CD4-positive, alpha-beta T cell treated with Interleukin-17A for 4 hours (primary cell): ENCODE data around the gene RPL26.
"Not testable (repeated sequence)": the region's sequence is repeated elsewhere in the genome, so short reads cannot be mapped to it uniquely, and the experiment has no call there.

ENCODE experiments used
- DNase-seq: peaks from one replicate; pipeline ENCODE4 v3.0.0-alpha.2; 2020; ENCODE audit warnings: mixed read lengths

The RPL26 gene

GRCh38 chr17:8362651-8363332, 20.2 kb downstream of the RPL26 start:
- no peak for DNase-seq

DNA sequence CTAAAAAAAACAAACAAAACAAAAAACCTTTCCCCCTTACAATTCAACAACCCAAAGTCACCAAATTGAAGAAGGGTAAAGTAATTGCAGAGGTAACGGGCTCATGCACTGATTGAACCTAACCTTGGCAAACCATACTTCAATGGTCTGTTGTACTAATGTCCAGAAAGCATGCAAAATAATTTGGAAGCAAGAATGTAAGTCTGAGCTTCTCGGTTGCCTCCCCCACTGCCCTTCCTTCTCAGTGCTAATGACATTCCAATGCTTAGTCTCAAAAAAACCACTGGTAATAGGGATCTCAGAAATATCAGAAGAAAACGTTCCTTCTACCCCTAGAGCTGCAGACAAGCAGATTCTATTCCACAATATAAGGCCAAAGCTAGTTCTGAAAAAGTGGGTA, 22.2 kb downstream of the RPL26 start:
- DNase-seq = no peak

- DNase-seq = no peak
Measured at GRCh38 chr17:8360260-8360659, 22.7 kb downstream of the RPL26 start.

- DNase-seq = no peak
Measured at GRCh38 chr17:8359769-8360168, 23.2 kb downstream of the RPL26 start.

DNA sequence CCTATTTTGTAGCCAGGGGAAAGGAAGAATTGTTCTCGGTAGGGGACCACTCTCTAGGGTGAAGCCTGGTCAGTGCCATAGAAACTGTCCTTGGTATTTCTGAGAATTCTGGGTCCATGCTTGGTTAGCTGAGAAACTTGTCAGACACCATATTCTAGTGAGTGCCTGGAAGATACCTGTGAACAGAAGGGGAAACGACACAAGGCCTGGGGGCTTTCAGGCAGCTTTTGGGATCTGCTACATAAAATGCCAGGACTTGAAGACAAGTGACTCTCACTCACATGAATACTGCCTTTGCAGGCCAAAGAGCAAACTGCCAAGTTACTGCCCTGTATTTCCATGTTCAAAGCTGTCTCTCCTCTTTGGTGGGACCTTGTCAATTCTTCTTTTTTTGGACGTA, 25.1 kb downstream of the RPL26 start:
- no peak for DNase-seq

DNA sequence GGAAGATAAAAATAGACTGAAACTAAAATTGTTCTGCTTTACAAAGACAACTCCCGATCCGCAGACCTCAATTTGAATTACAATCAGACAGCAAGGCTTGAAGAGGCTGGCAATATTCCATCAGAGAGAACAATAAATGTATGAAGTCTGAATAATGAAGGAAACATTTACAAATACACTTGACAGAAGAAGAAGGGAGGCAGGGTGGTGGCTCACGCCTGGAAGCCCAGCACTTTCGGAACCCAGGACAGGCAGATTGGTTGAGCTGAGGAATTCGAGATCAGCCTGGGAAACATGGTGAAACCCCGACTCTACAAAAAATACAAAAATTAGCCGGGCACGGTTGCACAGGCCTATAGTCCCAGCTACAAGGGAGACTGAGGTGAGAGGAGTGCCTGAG, 28.8 kb downstream of the RPL26 start:
- no peak for DNase-seq

DNA sequence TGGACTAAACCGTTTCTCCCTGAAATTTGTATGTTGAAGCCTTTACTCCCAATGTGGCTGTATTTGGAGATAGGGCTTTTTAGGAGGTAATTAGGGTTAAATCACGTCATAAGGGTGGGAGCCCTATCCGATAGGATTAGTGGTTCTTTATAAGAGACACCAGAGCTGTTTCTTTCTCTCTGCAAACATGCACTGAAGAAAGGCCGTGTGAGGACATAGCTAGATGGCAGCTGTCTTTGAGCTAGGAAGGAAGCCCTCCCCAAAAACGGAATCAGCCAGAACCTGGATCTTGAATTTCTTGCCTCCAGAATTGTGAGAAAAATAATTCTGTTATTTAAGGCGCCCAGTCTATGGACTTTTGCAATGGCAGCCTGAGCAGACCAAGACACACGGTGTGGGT, 29.3 kb downstream of the RPL26 start:
- no peak for DNase-seq

DNA sequence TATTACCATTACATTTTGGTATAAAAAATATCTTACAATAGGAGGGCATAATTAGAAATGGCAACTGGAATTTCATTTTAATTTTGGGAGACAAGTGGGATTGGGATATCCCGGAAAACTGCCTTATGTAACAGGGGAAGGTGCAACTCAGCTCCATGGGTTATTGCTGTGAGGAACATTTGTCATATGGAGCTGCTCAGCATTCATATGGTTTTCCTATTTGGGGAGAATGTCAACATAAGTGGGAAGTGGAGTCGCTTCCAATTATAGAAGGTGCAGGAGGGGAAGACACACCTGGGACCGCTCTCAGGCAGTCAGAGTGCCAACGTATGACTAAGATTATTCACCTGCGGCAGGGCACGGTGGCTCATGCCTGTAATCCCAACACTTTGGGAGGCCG, 32.7 kb downstream of the RPL26 start:
- DNase-seq = no peak

DNA sequence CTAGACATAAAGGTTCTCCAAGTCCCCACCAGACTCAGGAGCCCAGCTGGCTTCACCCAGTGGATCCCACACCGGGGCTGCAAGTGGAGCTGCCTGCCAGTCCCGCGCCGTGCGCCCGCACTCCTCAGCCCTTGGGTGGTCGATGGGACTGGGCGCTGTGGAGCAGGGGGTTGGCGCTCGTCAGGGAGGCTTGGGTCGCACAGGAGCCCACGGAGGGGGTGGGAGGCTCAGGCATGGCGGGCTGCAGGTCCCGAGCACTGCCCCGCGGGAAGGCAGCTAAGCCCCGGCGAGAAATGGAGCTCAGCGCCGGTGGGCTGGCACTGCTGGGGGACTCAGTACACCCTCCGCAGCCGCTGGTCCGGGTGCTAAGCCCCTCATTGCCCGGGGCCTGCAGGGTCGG, 36.0 kb downstream of the RPL26 start:
- not testable (repeated sequence) for DNase-seq

- DNase-seq = no peak
Measured at GRCh38 chr17:8345951-8346665, 36.9 kb downstream of the RPL26 start.

DNA sequence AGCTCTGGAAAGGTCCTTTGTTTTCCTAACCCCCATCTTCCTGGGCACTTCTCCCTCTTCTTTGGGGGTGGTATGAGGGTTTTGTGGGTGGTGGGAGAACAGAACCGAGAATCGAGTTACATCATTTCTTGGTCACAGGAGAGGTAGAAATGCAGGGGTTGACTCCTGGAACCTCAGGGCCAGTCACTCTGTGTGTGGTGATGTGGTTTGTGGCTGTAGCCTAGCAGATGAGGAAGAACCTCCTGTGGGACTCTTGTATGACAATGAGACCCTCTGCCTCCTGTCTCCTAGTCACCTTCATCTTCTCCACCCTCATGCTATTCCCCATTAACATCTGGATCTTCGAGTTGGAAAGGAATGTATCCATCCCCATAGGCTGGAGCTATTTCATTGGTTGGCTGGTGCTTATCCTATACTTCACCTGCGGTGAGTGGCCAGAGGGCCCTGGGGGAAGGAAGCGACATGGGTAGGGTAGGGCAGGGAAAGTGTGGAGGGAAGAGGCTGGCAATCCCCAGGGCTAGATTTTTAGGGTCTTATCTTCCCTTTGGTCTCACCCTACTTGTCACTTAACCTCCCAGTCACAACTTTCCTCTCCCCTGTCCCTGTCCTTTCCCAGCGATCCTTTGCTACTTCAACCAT, 37.8 kb downstream of the RPL26 start:
- no peak for DNase-seq

GRCh38 chr17:8341456-8341855, 41.5 kb downstream of the RPL26 start:
- no peak for DNase-seq

DNA sequence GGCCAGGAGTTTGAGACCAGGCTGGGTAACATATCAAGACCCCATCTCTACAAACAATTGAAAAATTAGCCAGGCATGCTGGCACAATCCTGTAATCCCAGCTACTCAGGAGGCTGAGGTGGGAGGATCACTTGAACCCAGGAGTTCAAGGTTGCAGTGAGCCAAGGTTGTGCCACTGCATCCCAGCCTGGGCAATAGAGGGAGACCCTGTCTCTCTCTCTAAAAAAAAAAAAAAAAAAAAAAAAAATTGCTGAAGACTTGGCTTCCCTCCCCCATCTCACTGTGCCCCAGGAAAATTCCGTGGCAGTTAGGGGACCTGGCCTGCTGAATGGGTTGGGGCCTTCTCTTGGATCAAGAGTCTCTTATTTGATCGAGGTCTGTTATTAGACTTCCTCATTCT, 43.5 kb downstream of the RPL26 start, which contains the start of gene ODF4:
ODF4 (plus strand) TSS at position 301 of the 400 bp plus-strand sequence. CDS start 212 bp downstream, outside the sequence.
- DNase-seq = no peak

DNA sequence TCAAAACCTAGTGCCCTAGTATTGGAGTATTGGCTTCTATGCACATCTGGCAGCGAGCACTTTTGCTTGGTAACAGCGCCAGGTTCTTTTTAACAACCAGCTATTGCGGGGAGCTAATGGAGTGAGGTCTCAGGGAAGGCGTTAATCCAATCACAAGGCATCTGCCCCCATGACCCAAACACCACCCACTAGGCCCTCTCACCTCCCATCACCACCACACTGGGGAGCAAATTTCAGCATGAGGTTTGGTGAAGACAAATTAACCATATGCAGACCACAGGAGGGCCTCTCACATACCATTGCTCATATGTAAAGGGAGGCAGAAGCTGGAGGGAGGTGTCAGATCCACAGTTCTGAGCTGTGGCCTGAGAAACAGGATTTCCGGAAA, 44.2 kb downstream of the RPL26 start:
- no peak for DNase-seq

DNA sequence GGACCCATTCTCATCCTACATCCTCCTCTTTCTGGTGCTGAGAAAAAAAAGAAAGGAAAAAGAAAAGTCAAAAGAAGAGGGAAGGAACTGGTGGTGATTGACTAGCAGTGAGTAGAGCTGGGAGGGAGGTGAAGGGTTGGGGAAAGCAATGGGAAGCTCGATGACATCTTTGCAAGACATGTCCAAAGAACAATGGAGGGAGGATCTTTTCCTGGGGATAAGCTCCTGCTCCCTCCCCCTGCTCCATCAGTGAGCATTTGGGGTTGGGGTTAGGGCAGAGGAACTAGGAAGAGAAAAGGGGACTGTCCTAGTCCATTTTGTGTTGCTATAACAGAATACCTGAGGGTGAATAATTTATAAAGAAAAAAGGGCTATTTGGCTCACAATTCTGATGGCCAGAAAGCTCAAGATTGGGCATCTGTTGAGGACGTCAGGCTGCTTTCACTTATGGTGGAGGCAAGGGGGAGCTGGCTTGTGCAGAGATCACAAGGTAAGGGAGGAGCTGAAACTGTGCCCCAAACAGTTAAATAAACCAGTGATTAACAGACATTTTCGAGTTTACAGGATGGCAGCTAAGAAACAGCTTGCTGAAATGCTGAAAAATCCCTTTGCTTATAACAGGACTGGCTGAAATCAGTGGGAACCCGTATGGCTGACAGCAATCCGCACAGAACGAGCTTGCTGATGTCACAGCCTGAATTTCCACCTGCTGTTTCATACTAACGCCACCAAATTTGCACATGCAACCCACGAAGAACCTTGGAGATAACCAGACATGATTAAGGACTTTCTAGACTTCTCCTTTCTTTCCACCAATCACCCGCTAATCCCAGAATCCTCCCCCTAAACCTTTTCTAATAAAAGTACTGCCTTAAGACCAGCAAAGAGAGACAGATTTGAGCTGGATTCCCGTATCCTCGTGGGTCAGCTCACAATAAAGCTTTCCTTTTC, 44.9 kb downstream of the RPL26 start:
- DNase-seq = no peak

GRCh38 chr17:8333281-8333680, 49.7 kb downstream of the RPL26 start:
- DNase-seq = no peak

DNA sequence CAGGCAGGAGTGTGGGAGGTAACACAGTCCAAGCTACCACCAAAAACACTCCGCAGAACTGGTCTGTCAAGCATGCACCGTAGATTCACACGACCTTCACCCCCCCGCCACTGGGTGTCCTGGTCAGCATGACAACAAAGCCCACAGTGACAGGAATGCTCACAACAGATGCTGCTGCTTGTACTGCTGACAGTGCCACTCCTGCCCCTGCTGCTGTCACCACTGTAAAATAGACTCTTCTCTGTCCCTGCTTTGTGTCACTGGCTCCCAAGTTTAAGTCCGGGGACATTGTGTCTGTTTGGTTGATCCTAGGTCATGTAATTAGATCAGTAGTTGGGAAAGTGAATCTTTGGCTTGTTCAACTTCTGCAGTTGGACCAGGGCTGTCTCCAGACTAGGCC, 50.3 kb downstream of the RPL26 start:
- no peak for DNase-seq

- DNase-seq = no peak
Measured at GRCh38 chr17:8332128-8332527, 50.9 kb downstream of the RPL26 start.
